GM19238 (cell line): Measurements from ENCODE around the gene ISY1.

Source experiments
- DNase-seq: peaks from one replicate; pipeline ENCODE4 v3.0.0; 2011; ENCODE audit warnings: low spot score; ENCODE audit not compliant: insufficient read length

ISY1 gene

GRCh38 chr3:129087138-129087702 is 73.6 kb downstream of the ISY1 start:
- DNase-seq = no peak

- DNase-seq = no peak
These were observed 75.0 kb downstream of the ISY1 start for GRCh38 chr3:129085818-129086217.

- no peak for DNase-seq
These were observed 75.6 kb downstream of the ISY1 start for GRCh38 chr3:129085165-129085715.

- DNase-seq = no peak
These were observed 76.4 kb downstream of the ISY1 start for GRCh38 chr3:129084501-129084900.

- DNase-seq = no peak
These were observed 78.8 kb downstream of the ISY1 start for GRCh38 chr3:129082026-129082425.

- DNase-seq = no peak
These were observed 79.4 kb downstream of the ISY1 start for GRCh38 chr3:129081503-129081902.

GRCh38 chr3:129078510-129078909 is 82.4 kb downstream of the ISY1 start:
- DNase-seq = no peak
